Stomach smooth muscle (tissue), 2 donors: ENCODE results near the gene NPC2.

Experiments used
- H3K27ac ChIP-seq: one replicate; pipeline ENCODE4 v1.7.0; 2013; ENCODE audit warnings: mild to moderate bottlenecking, low read length, inconsistent platforms
- H3K27me3 ChIP-seq, 2 donors: one replicate each; pipeline ENCODE4 v1.7.0; 2013; ENCODE audit warnings: low read length in 2 of 2; ENCODE audit not compliant: insufficient read depth in 2 of 2, control insufficient read depth in 1 of 2
- H3K36me3 ChIP-seq, 2 donors: one replicate each; pipeline ENCODE4 v1.7.0; 2013; ENCODE audit warnings: low read length in 2 of 2; ENCODE audit not compliant: control insufficient read depth in 2 of 2, insufficient read depth in 2 of 2
- H3K4me1 ChIP-seq: one replicate; pipeline ENCODE4 v1.7.0; 2013; ENCODE audit warnings: low read length; ENCODE audit not compliant: control insufficient read depth, insufficient read depth
- H3K4me3 ChIP-seq, 2 donors: one replicate each; pipeline ENCODE4 v1.7.0; 2013; ENCODE audit warnings: low read length in 2 of 2
- H3K9ac ChIP-seq, 2 donors: one replicate each; pipeline ENCODE4 v1.7.0; 2013; ENCODE audit warnings: low read length in 2 of 2, mild to moderate bottlenecking in 1 of 2
- H3K9me3 ChIP-seq, 2 donors: one replicate each; pipeline ENCODE4 v1.7.0; 2013; ENCODE audit warnings: low read length in 2 of 2; ENCODE audit not compliant: control insufficient read depth in 2 of 2
- donor health status: healthy.
- donor health status: Pancreatic carcinoma.

Gene NPC2

DNA sequence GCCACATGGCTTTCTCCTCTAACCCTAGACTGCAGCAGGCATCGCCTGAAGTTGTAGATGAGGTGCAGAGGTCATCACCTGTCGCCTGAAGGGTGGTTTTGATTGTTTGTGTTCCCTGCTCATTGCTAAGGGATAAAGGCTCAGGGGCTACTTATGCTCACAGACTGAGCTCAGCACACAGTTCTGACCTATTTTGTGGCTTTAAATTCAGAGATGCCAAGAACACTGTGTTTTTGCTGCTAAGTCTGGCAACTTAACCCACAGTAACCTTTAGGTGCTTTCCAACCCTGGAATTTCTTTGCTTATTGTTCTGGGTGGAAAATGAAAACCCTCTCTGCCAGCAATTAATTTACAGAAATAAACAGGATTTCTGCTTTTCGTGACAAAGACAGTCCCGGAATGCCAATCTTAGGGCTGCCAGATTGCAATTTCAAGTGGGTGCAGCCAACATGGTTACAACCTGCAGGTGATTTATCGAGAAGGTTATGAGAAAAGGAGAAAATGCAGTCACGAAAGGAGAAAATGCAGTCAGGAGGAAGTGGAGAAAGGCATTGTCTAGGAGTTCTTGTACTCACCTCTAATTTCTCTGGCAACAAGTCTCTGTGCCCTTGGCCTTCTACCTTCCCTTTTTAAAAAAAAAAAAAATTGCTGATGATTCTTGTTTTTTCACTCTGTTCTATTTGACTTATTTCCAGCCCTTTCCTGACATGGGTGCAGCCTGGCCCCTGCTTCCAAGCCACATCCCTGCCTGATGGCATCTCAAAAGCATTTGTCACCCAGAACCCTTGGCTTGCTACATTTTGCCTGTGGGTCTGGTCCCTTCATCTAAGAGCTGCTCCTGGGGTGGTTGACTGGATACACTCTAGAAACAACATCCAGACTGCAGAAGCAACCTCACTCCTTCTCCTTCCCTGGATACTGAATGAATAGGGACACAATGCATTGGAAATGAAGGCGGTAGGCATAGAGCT is 23.3 kb downstream of the NPC2 start:
- peaks cover 2% of the 10 kb centered on the region for H3K4me1 ChIP-seq
- H3K36me3 ChIP-seq = peaks cover 13 to 17% of the 10 kb centered on the region in 2 donors
- no peaks in the 10 kb centered on the region for H3K27me3 ChIP-seq
- H3K4me3 ChIP-seq = no peak overlapping the region
- H3K9me3 ChIP-seq = no peaks in the 10 kb centered on the region
- H3K27ac ChIP-seq = no peak overlapping the region
- H3K9ac ChIP-seq = no peak overlapping the region

- Histone ChIP-seq H3K27me3 (no peaks in the 10 kb centered on the region), H3K4me1 (peaks cover 2% of the 10 kb centered on the region), H3K4me3 (no peak overlapping the region), H3K9ac (no peak overlapping the region), H3K27ac (no peak overlapping the region), H3K36me3 (peaks cover 2 to 6% of the 10 kb centered on the region in 2 donors), H3K9me3 (no peaks in the 10 kb centered on the region)
Observed at GRCh38 chr14:74468513-74468912, 24.6 kb downstream of the NPC2 start.

GRCh38 chr14:74465335-74465734 is 27.8 kb downstream of the NPC2 start:
- Histone ChIP-seq H3K36me3 (no peaks in the 10 kb centered on the region), H3K27me3 (no peaks in the 10 kb centered on the region), H3K9ac (no peak overlapping the region), H3K4me1 (peaks cover 2% of the 10 kb centered on the region), H3K27ac (no peak overlapping the region), H3K9me3 (no peaks in the 10 kb centered on the region), H3K4me3 (no peak overlapping the region)

GRCh38 chr14:74464785-74465184 is 28.3 kb downstream of the NPC2 start:
- no peaks in the 10 kb centered on the region for H3K36me3 ChIP-seq
- H3K4me1 ChIP-seq = no peaks in the 10 kb centered on the region
- H3K27me3 ChIP-seq = no peaks in the 10 kb centered on the region
- H3K9me3 ChIP-seq = no peaks in the 10 kb centered on the region
- no peak overlapping the region for H3K4me3 ChIP-seq
- H3K9ac ChIP-seq = no peak overlapping the region
- no peak overlapping the region for H3K27ac ChIP-seq

DNA sequence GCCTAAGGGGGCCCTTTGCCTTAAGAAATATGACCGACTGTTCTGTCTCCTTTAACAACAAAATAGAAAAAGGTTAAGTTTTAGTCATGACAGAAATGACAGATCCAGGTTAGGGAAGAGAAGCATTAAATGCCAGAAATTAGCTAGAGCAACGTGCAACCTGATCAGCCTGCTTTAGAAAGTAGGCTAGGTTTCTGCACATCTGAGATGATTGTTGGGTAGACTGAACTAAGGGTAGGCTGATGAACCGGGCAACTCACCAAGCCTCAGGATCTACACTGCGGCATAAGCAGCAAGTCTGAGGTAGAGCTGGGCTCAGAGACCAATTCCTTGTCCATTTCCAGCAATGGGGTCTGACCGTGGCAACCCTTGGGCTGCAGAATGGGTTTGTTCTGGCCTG is 29.4 kb downstream of the NPC2 start:
- Histone ChIP-seq H3K27me3 (no peaks in the 10 kb centered on the region), H3K4me1 (no peaks in the 10 kb centered on the region), H3K9ac (no peak overlapping the region), H3K36me3 (no peaks in the 10 kb centered on the region), H3K4me3 (no peak overlapping the region), H3K9me3 (no peaks in the 10 kb centered on the region), H3K27ac (no peak overlapping the region)

- Histone ChIP-seq H3K9ac (no peak overlapping the region), H3K4me1 (no peaks in the 10 kb centered on the region), H3K9me3 (no peaks in the 10 kb centered on the region), H3K27ac (no peak overlapping the region), H3K36me3 (no peaks in the 10 kb centered on the region), H3K27me3 (no peaks in the 10 kb centered on the region), H3K4me3 (no peak overlapping the region)
Observed at GRCh38 chr14:74462993-74463392, 30.1 kb downstream of the NPC2 start.

DNA sequence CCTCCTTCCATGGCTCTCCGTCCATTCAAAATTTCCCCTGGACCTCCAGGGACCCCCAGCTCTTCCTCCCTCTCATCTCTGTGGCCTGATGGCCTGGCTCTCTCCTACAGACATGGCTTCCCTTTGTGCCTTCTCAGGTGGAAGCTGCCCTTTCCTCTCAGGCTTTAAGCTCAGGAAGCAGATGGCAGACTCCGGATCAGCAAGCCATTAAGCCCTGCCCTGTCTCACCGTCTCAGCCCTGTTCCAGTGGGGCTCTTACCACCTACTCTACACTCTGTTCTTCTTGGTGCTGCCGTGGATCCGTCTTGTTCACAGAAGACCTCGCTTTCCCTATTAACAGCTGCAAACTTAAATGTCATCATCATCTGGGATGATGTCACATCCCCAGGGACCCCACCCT is 33.1 kb downstream of the NPC2 start:
- Histone ChIP-seq H3K27ac (no peak overlapping the region), H3K4me3 (no peak overlapping the region), H3K9me3 (no peaks in the 10 kb centered on the region), H3K4me1 (no peaks in the 10 kb centered on the region), H3K27me3 (no peaks in the 10 kb centered on the region), H3K9ac (no peak overlapping the region), H3K36me3 (no peaks in the 10 kb centered on the region)

- no peak overlapping the region for H3K27ac ChIP-seq
- H3K4me3 ChIP-seq = no peak overlapping the region
- H3K9me3 ChIP-seq = no peaks in the 10 kb centered on the region
- H3K36me3 ChIP-seq = no peaks in the 10 kb centered on the region
- no peak overlapping the region for H3K9ac ChIP-seq
- no peaks in the 10 kb centered on the region for H3K27me3 ChIP-seq
- H3K4me1 ChIP-seq = no peaks in the 10 kb centered on the region
Observed at GRCh38 chr14:74459289-74459946, 33.7 kb downstream of the NPC2 start.

DNA sequence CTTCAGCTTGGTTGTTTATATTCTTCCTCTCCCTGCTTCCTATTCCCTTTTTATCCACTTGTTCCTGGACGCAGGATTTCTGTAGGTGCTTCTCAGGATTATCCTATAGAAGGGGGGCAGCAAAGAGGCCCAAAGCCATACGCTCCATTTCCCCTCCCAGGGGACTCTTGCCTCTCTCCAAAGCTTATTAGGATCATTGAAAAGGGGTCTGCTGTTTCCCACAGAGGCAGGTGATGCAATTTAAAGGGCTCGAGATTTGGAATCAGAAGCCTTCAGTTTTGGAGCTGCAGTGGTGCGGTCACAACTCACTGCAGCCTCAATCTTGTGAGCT is 35.6 kb downstream of the NPC2 start:
- Histone ChIP-seq H3K27ac (no peak overlapping the region), H3K36me3 (no peaks in the 10 kb centered on the region), H3K9me3 (no peaks in the 10 kb centered on the region), H3K27me3 (no peaks in the 10 kb centered on the region), H3K4me3 (no peak overlapping the region), H3K4me1 (no peaks in the 10 kb centered on the region), H3K9ac (no peak overlapping the region)

DNA sequence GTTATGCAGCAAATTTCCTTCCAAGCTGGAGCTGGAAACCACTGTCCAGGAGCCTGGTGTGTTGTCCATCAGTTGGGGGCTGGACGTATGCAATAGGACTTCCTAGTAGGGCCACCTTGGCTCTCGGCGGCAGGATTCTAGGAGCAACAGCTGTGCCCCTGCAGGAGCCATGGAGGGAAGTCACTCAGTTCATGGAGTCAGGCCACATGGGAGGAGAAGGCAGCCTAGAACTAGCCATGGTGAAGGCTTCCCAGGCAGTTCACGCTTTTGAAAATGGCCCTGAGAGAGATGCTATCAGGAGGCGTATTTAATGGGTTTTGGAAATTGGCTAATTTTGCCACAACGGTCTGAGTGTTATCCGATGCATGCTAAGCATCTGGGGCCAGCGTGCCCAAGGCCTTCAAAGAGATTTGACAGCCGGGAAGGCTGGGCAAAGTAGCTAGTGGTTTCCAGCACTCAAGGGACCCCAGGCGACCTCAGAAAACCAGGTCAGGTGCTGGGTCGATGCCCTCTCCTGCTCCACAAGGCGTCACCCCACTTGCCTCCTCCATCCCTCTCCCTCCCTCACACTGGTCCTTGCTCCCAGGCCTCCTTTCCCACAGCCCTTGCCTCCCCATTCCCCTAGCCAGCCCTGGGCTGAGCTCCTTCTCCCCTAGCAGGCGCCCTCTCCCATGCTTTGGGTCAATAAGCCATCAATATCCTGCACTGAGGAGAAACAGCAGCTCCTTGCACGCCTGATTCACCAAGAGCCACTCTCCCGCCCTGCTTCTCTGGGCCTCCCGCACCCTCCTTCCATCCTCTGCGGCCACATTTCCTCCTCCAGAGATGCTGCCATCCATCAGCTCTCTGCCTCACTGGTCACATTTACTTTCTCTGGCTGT is 36.2 kb downstream of the NPC2 start:
- no peak overlapping the region for H3K27ac ChIP-seq
- no peaks in the 10 kb centered on the region for H3K4me1 ChIP-seq
- no peaks in the 10 kb centered on the region for H3K27me3 ChIP-seq
- no peak overlapping the region for H3K4me3 ChIP-seq
- H3K36me3 ChIP-seq = no peaks in the 10 kb centered on the region
- H3K9ac ChIP-seq = no peak overlapping the region
- no peaks in the 10 kb centered on the region for H3K9me3 ChIP-seq
